ENCODE measurements around the gene MTX2. TPM values are rescaled to one million over a fixed set of nuclear protein-coding genes. Genes with fewer than 3 reads are reported as not detected.

MTX2 gene
- total and polyA plus RNA-seq, 9 of the 15 experiments (the other 6 are each of a cell fraction or from before 2014, with no cell fraction given): 38.1 to 170 (median 88.0) TPM

- ATAC-seq (no peak), DNase-seq (ENCODE audit: extremely low read depth in 1 of 4, low spot score in 3 of 4) (no peak), FAIRE-seq (no peak)
- no peaks in the 10 kb centered on the region for H3K79me2 ChIP-seq (ENCODE audit: control insufficient read depth, insufficient read depth, low read length)
- no peaks in the 10 kb centered on the region for H3K36me3 ChIP-seq (ENCODE audit: control insufficient read depth, insufficient read depth, low read length)
- POLR2A ChIA-PET: no interaction called here
- H3K4me2 ChIP-seq (ENCODE audit: insufficient read depth, low read length): no peak overlapping the region
- intact Hi-C loops (cut with micrococcal nuclease): loop anchor here (10.0 kb wide), 1 partner anchor 172 kb away; no protein-coding TSS in a partner anchor
- in situ Hi-C loops (cut with MboI): no loop called here
- no peak overlapping the region for H3K27ac ChIP-seq (ENCODE audit: extremely low read depth, low read depth, low read length)
- H3K27me3 ChIP-seq (ENCODE audit: control insufficient read depth in 2 of 2, insufficient read depth in 2 of 2, low read length in 2 of 2): no peaks in the 10 kb centered on the region
- no peak overlapping the region for H2AFZ ChIP-seq (ENCODE audit: low read depth, low read length)
- no peaks in the 10 kb centered on the region for H4K20me1 ChIP-seq (replicated peaks; ENCODE audit: control insufficient read depth, insufficient read depth, low read length)
- no peak overlapping the region for H3K4me3 ChIP-seq
- H3K9me3 ChIP-seq (replicated peaks; ENCODE audit: control insufficient read depth, insufficient read depth, low read depth, low read length): no peaks in the 10 kb centered on the region
- H3K9me1 ChIP-seq (ENCODE audit: control insufficient read depth, insufficient read depth, low read length): no peaks in the 10 kb centered on the region
- no peaks in the 10 kb centered on the region for H3K4me1 ChIP-seq (replicated peaks in 1 of 2; ENCODE audit: control insufficient read depth in 2 of 2, insufficient read depth in 2 of 2, low read length in 2 of 2)
- CTCF ChIA-PET (ENCODE audit: low intra/inter-chr PET ratio): no interaction called here
- H3K9ac ChIP-seq (ENCODE audit: insufficient read depth in 1 of 2, low read depth in 2 of 2, low read length in 2 of 2): no peak overlapping the region
- no TSS peak for BruUV-seq (replicated peaks)
- TF ChIP-seq STAT5B (CRISPR knock-in tag; IDR thresholded peaks at IDR 0.05) (no peak), FOXP4 (CRISPR knock-in tag; IDR thresholded peaks at IDR 0.05; ENCODE audit: borderline replicate concordance) (no peak), RBM14 (IDR thresholded peaks at IDR 0.05; ENCODE audit: borderline replicate concordance, insufficient read depth, low read depth, low read length) (no peak), SMARCB1 (IDR thresholded peaks at IDR 0.05; ENCODE audit: insufficient read length, low read depth) (no peak), ZNF311 (CRISPR knock-in tag; IDR thresholded peaks at IDR 0.05) (no peak), FOXP1 (CRISPR knock-in tag; IDR thresholded peaks at IDR 0.05) (no peak)
Measured at GRCh38 chr2:176383100-176383499, 113.9 kb downstream of the MTX2 start.

Data from K562 (cell line).